Measurements from ENCODE around the gene PCSK6.
"Not testable (repeated sequence)": the region's sequence is repeated elsewhere in the genome, so short reads cannot be mapped to it uniquely, and the experiment has no call there.

The PCSK6 gene

GRCh38 chr15:101378171-101378755 lies 111.2 kb downstream of the PCSK6 start:
- H3K4me3 ChIP-seq (ENCODE audit: control insufficient read depth, low read depth, low read length) = no peak overlapping the region
- DNase-seq (ENCODE audit: low read depth) = no peak
- TF ChIP-seq CTCF (IDR thresholded peaks at IDR 0.05; ENCODE audit: control insufficient read depth, insufficient read depth, low read depth, low read length, missing control alignments) = no peak

GRCh38 chr15:101376615-101377395 lies 112.7 kb downstream of the PCSK6 start:
- no peak for DNase-seq (ENCODE audit: low read depth)
- H3K4me3 ChIP-seq (ENCODE audit: control insufficient read depth, low read depth, low read length) = no peak overlapping the region
- TF ChIP-seq CTCF (IDR thresholded peaks at IDR 0.05; ENCODE audit: control insufficient read depth, insufficient read depth, low read depth, low read length, missing control alignments) = no peak

GRCh38 chr15:101375006-101375405 lies 114.5 kb downstream of the PCSK6 start:
- not testable (repeated sequence) for DNase-seq (ENCODE audit: low read depth)

GRCh38 chr15:101374326-101374725 lies 115.2 kb downstream of the PCSK6 start:
- DNase-seq (ENCODE audit: low read depth) = no peak
- H3K4me3 ChIP-seq (ENCODE audit: control insufficient read depth, low read depth, low read length) = no peak overlapping the region
- TF ChIP-seq CTCF (IDR thresholded peaks at IDR 0.05; ENCODE audit: control insufficient read depth, insufficient read depth, low read depth, low read length, missing control alignments) = no peak

More at GRCh38 chr15:101375006-101375405, 114.5 kb downstream of the PCSK6 start:
- H3K4me3 ChIP-seq (ENCODE audit: control insufficient read depth, low read depth, low read length) = not testable (repeated sequence)

- no peak for TF ChIP-seq CTCF (IDR thresholded peaks at IDR 0.05; ENCODE audit: control insufficient read depth, insufficient read depth, low read depth, low read length, missing control alignments)
- DNase-seq (ENCODE audit: low read depth) = no peak
- H3K4me3 ChIP-seq (ENCODE audit: control insufficient read depth, low read depth, low read length) = no peak overlapping the region
These were observed 115.9 kb downstream of the PCSK6 start for GRCh38 chr15:101373577-101373976.

GRCh38 chr15:101372960-101373525 lies 116.5 kb downstream of the PCSK6 start:
- DNase-seq (ENCODE audit: low read depth) = no peak
- no peak for TF ChIP-seq CTCF (IDR thresholded peaks at IDR 0.05; ENCODE audit: control insufficient read depth, insufficient read depth, low read depth, low read length, missing control alignments)
- no peak overlapping the region for H3K4me3 ChIP-seq (ENCODE audit: control insufficient read depth, low read depth, low read length)

- H3K4me3 ChIP-seq (ENCODE audit: control insufficient read depth, low read depth, low read length) = no peak overlapping the region
- no peak for TF ChIP-seq CTCF (IDR thresholded peaks at IDR 0.05; ENCODE audit: control insufficient read depth, insufficient read depth, low read depth, low read length, missing control alignments)
- peak; percentile 1 for DNase-seq (ENCODE audit: low read depth)
These were observed 117.3 kb downstream of the PCSK6 start for GRCh38 chr15:101372149-101372577.
